WTC11 (cell line): Measurements from ENCODE around the gene FAM151A.

Source experiments
- AR ChIP-seq: fragments of 250-450 bp; sonication (Bioruptor Pico); IDR thresholded peaks from 2 replicates; pipeline ENCODE4 v1.9.0; 2021; ENCODE audit warnings: mild to moderate bottlenecking
- ATF1 ChIP-seq: sonication (generic); formaldehyde crosslinking; IDR thresholded peaks from 2 replicates; pipeline ENCODE4 v1.8.1; 2023; ENCODE audit warnings: mild to moderate bottlenecking, moderate library complexity, missing genetic modification reagents
- CREB1 ChIP-seq: sonication (generic); formaldehyde crosslinking; IDR thresholded peaks from 2 replicates; pipeline ENCODE4 v1.8.0; 2023; ENCODE audit warnings: mild to moderate bottlenecking, missing genetic modification reagents
- HMGA2 ChIP-seq: fragments of 250-450 bp; sonication (Bioruptor Pico); IDR thresholded peaks from 2 replicates; pipeline ENCODE4 v1.4.0; 2021; ENCODE audit warnings: mild to moderate bottlenecking, moderate library complexity
- MAX ChIP-seq: sonication (generic); formaldehyde crosslinking; IDR thresholded peaks from 2 replicates; pipeline ENCODE4 v1.8.0; 2022; ENCODE audit warnings: mild to moderate bottlenecking, missing genetic modification reagents
- NR2C2 ChIP-seq: sonication (generic); formaldehyde crosslinking; IDR thresholded peaks from 2 replicates; pipeline ENCODE4 v1.8.0; 2022; ENCODE audit warnings: mild to moderate bottlenecking, missing genetic modification reagents
- OVOL2 ChIP-seq: fragments of 250-450 bp; sonication (Bioruptor Pico); IDR thresholded peaks from 2 replicates; pipeline ENCODE4 v1.9.0; 2021; ENCODE audit warnings: mild to moderate bottlenecking, borderline replicate concordance
- ZNF512 ChIP-seq: sonication (generic); formaldehyde crosslinking; IDR thresholded peaks from 2 replicates; pipeline ENCODE4 v1.8.1; 2022; ENCODE audit warnings: missing genetic modification reagents, borderline replicate concordance
- TF ChIP-seq, protein P1 (sequence below): fragments of 200-600 bp; IDR thresholded peaks from 2 replicates; pipeline ENCODE4 v1.8.0; 2022; ENCODE audit warnings: antibody characterized with exemption

DNA sequence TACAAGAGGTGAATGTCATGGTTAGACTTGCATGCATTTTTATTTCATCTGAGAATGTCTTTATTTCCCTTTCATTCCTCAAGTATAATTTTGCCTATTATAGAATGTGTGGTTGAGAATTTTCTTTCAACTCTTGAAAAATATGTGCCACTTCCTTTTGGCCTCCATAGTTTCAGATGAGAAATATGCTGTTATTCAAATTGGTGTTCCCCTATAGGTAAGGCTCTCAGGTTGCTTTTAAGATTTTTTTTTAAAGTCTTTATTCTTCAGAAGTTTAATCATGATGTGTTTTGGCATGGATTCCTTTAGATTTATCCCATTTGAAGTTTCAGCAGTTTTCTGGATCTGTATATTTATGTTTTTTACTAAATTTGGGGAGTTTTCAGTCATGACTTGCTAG is 20.4 kb upstream of the FAM151A start:
- TF ChIP-seq, protein P1, sequence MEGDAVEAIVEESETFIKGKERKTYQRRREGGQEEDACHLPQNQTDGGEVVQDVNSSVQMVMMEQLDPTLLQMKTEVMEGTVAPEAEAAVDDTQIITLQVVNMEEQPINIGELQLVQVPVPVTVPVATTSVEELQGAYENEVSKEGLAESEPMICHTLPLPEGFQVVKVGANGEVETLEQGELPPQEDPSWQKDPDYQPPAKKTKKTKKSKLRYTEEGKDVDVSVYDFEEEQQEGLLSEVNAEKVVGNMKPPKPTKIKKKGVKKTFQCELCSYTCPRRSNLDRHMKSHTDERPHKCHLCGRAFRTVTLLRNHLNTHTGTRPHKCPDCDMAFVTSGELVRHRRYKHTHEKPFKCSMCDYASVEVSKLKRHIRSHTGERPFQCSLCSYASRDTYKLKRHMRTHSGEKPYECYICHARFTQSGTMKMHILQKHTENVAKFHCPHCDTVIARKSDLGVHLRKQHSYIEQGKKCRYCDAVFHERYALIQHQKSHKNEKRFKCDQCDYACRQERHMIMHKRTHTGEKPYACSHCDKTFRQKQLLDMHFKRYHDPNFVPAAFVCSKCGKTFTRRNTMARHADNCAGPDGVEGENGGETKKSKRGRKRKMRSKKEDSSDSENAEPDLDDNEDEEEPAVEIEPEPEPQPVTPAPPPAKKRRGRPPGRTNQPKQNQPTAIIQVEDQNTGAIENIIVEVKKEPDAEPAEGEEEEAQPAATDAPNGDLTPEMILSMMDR = no peak
- TF ChIP-seq AR (no peak), CREB1 (no peak), ZNF512 (no peak), ATF1 (CRISPR knock-in tag) (no peak), NR2C2 (CRISPR knock-in tag) (no peak), MAX (CRISPR knock-in tag) (no peak), OVOL2 (no peak), HMGA2 (CRISPR knock-in tag) (no peak)
